ENCODE data around the gene ATP9A. TPM values are rescaled to one million over a fixed set of nuclear protein-coding genes. Genes with fewer than 3 reads are reported as not detected.

The ATP9A gene
- total RNA-seq, 6 experiments from 2014 or later, result 21.4 to 34.0 (median 22.8) TPM

- Mint-ChIP-seq H3K36me3 (ENCODE audit: low read depth) (no peaks in the 10 kb centered on the region), H3K9me3 (peaks cover 8% of the 10 kb centered on the region), H3K27ac (peak overlapping the region; percentile 100), H3K4me3 (peak overlapping the region; percentile 93), H3K27me3 (ENCODE audit: insufficient read depth) (peaks cover 10% of the 10 kb centered on the region), H3K4me1 (ENCODE audit: low read depth) (peaks cover 53% of the 10 kb centered on the region)
- peak; percentile 84 for DNase-seq
- TF ChIP-seq, protein P1, sequence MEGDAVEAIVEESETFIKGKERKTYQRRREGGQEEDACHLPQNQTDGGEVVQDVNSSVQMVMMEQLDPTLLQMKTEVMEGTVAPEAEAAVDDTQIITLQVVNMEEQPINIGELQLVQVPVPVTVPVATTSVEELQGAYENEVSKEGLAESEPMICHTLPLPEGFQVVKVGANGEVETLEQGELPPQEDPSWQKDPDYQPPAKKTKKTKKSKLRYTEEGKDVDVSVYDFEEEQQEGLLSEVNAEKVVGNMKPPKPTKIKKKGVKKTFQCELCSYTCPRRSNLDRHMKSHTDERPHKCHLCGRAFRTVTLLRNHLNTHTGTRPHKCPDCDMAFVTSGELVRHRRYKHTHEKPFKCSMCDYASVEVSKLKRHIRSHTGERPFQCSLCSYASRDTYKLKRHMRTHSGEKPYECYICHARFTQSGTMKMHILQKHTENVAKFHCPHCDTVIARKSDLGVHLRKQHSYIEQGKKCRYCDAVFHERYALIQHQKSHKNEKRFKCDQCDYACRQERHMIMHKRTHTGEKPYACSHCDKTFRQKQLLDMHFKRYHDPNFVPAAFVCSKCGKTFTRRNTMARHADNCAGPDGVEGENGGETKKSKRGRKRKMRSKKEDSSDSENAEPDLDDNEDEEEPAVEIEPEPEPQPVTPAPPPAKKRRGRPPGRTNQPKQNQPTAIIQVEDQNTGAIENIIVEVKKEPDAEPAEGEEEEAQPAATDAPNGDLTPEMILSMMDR (IDR thresholded peaks at IDR 0.05), result peak; percentile 51
Measured at GRCh38 chr20:51563486-51564332, 204.5 kb downstream of the ATP9A start.

- H3K36me3 Mint-ChIP-seq (ENCODE audit: low read depth), result no peaks in the 10 kb centered on the region
- H3K4me1 Mint-ChIP-seq (ENCODE audit: low read depth), result peaks cover 53% of the 10 kb centered on the region
- TF ChIP-seq, protein P1 (IDR thresholded peaks at IDR 0.05), result no peak
- peaks cover 10% of the 10 kb centered on the region for H3K27me3 Mint-ChIP-seq (ENCODE audit: insufficient read depth)
- H3K27ac Mint-ChIP-seq, result peak overlapping the region; percentile 100
- peaks cover 3% of the 10 kb centered on the region; the same call in 1 of the 2 replicates for H3K9me3 Mint-ChIP-seq
- DNase-seq, result no peak
- H3K4me3 Mint-ChIP-seq, result peak overlapping the region; percentile 93
Measured at GRCh38 chr20:51563174-51563485, 205.1 kb downstream of the ATP9A start.

- peak overlapping the region; percentile 93 for H3K4me3 Mint-ChIP-seq
- H3K27ac Mint-ChIP-seq, result peak overlapping the region; percentile 100
- H3K9me3 Mint-ChIP-seq, result no peaks in the 10 kb centered on the region
- TF ChIP-seq, protein P1 (IDR thresholded peaks at IDR 0.05), result peak; percentile 40
- H3K36me3 Mint-ChIP-seq (ENCODE audit: low read depth), result no peaks in the 10 kb centered on the region
- peaks cover 53% of the 10 kb centered on the region for H3K4me1 Mint-ChIP-seq (ENCODE audit: low read depth)
- DNase-seq, result peak; percentile 98
- H3K27me3 Mint-ChIP-seq (ENCODE audit: insufficient read depth), result peaks cover 6% of the 10 kb centered on the region
Measured at GRCh38 chr20:51562332-51563173, 205.6 kb downstream of the ATP9A start.

DNA sequence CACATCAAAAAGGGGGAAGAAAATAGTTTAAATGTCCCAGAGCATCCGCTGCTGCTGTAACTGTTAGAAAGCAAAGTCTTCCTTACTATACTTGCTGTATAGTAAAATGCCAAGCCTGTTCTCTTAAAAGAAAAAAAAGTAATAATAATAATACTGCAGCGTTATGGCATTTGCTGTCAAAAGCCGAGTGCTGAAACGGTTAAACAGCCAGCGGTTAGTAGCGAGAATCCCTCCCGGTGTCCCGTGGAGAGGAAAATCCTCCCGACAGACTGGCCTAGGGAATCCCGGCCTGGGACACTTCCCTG is 206.2 kb downstream of the ATP9A start:
- Mint-ChIP-seq H3K9me3 (no peaks in the 10 kb centered on the region), H3K27me3 (ENCODE audit: insufficient read depth) (peaks cover 8% of the 10 kb centered on the region), H3K4me3 (peak overlapping the region; percentile 93), H3K36me3 (ENCODE audit: low read depth) (no peaks in the 10 kb centered on the region), H3K27ac (peak overlapping the region; percentile 100), H3K4me1 (ENCODE audit: low read depth) (peaks cover 53% of the 10 kb centered on the region)
- TF ChIP-seq, protein P1 (IDR thresholded peaks at IDR 0.05), result no peak
- DNase-seq, result peak; percentile 25

- Mint-ChIP-seq H3K4me1 (ENCODE audit: low read depth) (peaks cover 50% of the 10 kb centered on the region), H3K36me3 (ENCODE audit: low read depth) (peaks cover 9% of the 10 kb centered on the region), H3K9me3 (peaks cover 7% of the 10 kb centered on the region; the same call in 1 of the 2 replicates), H3K27me3 (ENCODE audit: insufficient read depth) (peaks cover 18% of the 10 kb centered on the region), H3K4me3 (peak overlapping the region; percentile 93), H3K27ac (peak overlapping the region; percentile 100)
- DNase-seq, result peak; percentile 30
- TF ChIP-seq, protein P1 (IDR thresholded peaks at IDR 0.05), result no peak
Measured at GRCh38 chr20:51560550-51561307, 207.5 kb downstream of the ATP9A start.

Data from HFFc6 (cell line).